GM12878 (cell line): ENCODE results near the gene LMO3. TPM values are rescaled to one million over a fixed set of nuclear protein-coding genes. Genes with fewer than 3 reads are reported as not detected.

ENCODE experiments used
- ATAC-seq: fragments of 200-7000 bp; cut with Tn5 transposase; 3 replicates; pipeline ENCODE4 v1.9.1; 2020; ENCODE audit warnings: mild to moderate bottlenecking, moderate library complexity
- BruUV-seq: library from RNA; stranded (reverse); fragments of 400-500 nt; replicated peaks from 2 replicates; lab custom pipeline; 2021; lab: Mats Ljungman, UMichigan
- CTCF ChIA-PET: fragments of 300-600 bp; sonication (Branson Sonifier 250); formaldehyde crosslinking; extraction: SDS; loops from one replicate; lab custom pipeline; 2021; ENCODE audit warnings: inconsistent platforms; lab: Yijun Ruan, JAX
- POLR2A ChIA-PET: fragments of 350-600 bp; formaldehyde crosslinking; extraction: SDS; loops from one replicate; lab custom pipeline; 2021; ENCODE audit warnings: inconsistent platforms; lab: Charles Lee
- RAD21 ChIA-PET: fragments of 300-600 bp; sonication (Branson Sonifier 250); formaldehyde crosslinking; loops from one replicate; lab custom pipeline; 2023; ENCODE audit warnings: antibody characterized with exemption; ENCODE audit not compliant: unreplicated experiment; lab: Charles Lee
- SMC1A ChIA-PET: fragments of 300-600 bp; sonication (Branson Sonifier 250); formaldehyde crosslinking; loops from one replicate; lab custom pipeline; 2023; ENCODE audit not compliant: unreplicated experiment, uncharacterized antibody; lab: Charles Lee
- DNase-seq: peaks from one replicate; pipeline ENCODE4 v3.0.0-alpha.2; 2011; ENCODE audit warnings: low read depth, low spot score
- FAIRE-seq: peaks from 3 replicates; lab custom pipeline; 2011; peaks lifted over from hg19 to GRCh38; lab: Jason Lieb, UNC
- H2AFZ ChIP-seq: 2 replicates; pipeline ENCODE4 v1.6.0; 2011; ENCODE audit warnings: low read depth, low read length, control low read depth; ENCODE audit not compliant: control insufficient read depth
- H3K27ac ChIP-seq: 2 replicates; pipeline ENCODE4 v1.5.1; 2011; ENCODE audit warnings: control low read depth; ENCODE audit not compliant: control insufficient read depth, insufficient read depth
- H3K27me3 ChIP-seq, 2 experiments: replicated peaks in 1 of 2; 2 replicates each; pipeline versions ENCODE4 v1.6.0 to v1.6.1; 2011; ENCODE audit warnings: low read length in 1 of 2; ENCODE audit not compliant: control insufficient read depth in 2 of 2, insufficient read depth in 2 of 2
- H3K36me3 ChIP-seq, 2 experiments: 2 replicates each; pipeline ENCODE4 v1.5.1; 2011; ENCODE audit warnings: low read length in 1 of 2; ENCODE audit not compliant: control insufficient read depth in 2 of 2, insufficient read depth in 2 of 2
- H3K4me1 ChIP-seq: 2 replicates; pipeline ENCODE4 v1.6.1; 2011; ENCODE audit warnings: mild to moderate bottlenecking, low read length, moderate library complexity, mixed read lengths; ENCODE audit not compliant: control insufficient read depth, insufficient read depth
- H3K4me2 ChIP-seq: 2 replicates; pipeline ENCODE4 v1.6.0; 2011; ENCODE audit warnings: control low read depth; ENCODE audit not compliant: control insufficient read depth, insufficient read depth
- H3K4me3 ChIP-seq: fragments of 200-600 bp; sonication (generic); 2 replicates; pipeline ENCODE4 v1.5.1; 2016
- H3K79me2 ChIP-seq: 2 replicates; pipeline ENCODE4 v1.6.0; 2011; ENCODE audit warnings: low read length; ENCODE audit not compliant: control insufficient read depth, insufficient read depth
- H3K9ac ChIP-seq: 2 replicates; pipeline ENCODE4 v1.8.0; 2011; ENCODE audit warnings: low read length, control low read depth, mixed read lengths; ENCODE audit not compliant: control insufficient read depth, insufficient read depth
- H3K9me3 ChIP-seq: replicated peaks from 3 replicates; pipeline ENCODE4 v1.5.1; 2011; ENCODE audit warnings: mild to moderate bottlenecking, low read length; ENCODE audit not compliant: control insufficient read depth, insufficient read depth
- H4K20me1 ChIP-seq: 2 replicates; pipeline ENCODE4 v1.6.0; 2011; ENCODE audit not compliant: control insufficient read depth, insufficient read depth
- BACH1 ChIP-seq: fragments of 450-650 bp; IDR thresholded peaks from 2 replicates; pipeline ENCODE4 v1.6.1; 2017; ENCODE audit warnings: mild to moderate bottlenecking, borderline replicate concordance
- CBFB ChIP-seq: IDR thresholded peaks from 2 replicates; pipeline ENCODE4 v1.6.1; 2016; ENCODE audit warnings: antibody characterized with exemption, low read depth
- IKZF2 ChIP-seq, 2 experiments: fragments of 450-650 bp; IDR thresholded peaks; 2 replicates each; pipeline ENCODE4 v1.6.1; 2017; ENCODE audit warnings: mild to moderate bottlenecking in 2 of 2, moderate library complexity in 2 of 2
- PBX3 ChIP-seq: IDR thresholded peaks from 2 replicates; pipeline ENCODE4 v1.6.1; 2011; ENCODE audit warnings: mild to moderate bottlenecking, low read depth, low read length, moderate library complexity; ENCODE audit not compliant: insufficient replicate concordance
- SREBF2 ChIP-seq: IDR thresholded peaks from 2 replicates; pipeline ENCODE4 v1.6.1; 2012; ENCODE audit warnings: mild to moderate bottlenecking, low read length
- TCF7 ChIP-seq: IDR thresholded peaks from 2 replicates; pipeline ENCODE4 v1.6.1; 2014; ENCODE audit warnings: antibody characterized with exemption, borderline replicate concordance
- WGBS: methylation state at CpG from one replicate; pipeline ENCODE4 v1.1.6; 2016; ENCODE audit warnings: low lambda C conversion rate; ENCODE audit not compliant: insufficient replicate concordance, insufficient coverage; ENCODE audit errors: missing lambda C conversion rate; 5-methylcytosine and 5-hydroxymethylcytosine counted together
- in situ Hi-C: fragments of 300-500 bp; cut with MboI; formaldehyde crosslinking; loops from 9 replicates; pipeline ENCODE4 v1.14.3; 2018; ENCODE audit warnings: mixed read lengths
- intact Hi-C: fragments of 100-400 bp; cut with micrococcal nuclease; formaldehyde crosslinking; loops from one replicate; pipeline ENCODE4 v1.14.2; 2022; ENCODE audit not compliant: unreplicated experiment
- polyA plus RNA-seq, 11 experiments: library from polyadenylated mRNA; depleted of rRNA in 4 of 11; unstranded in 6 of 11; stranded (reverse) in 5 of 11; fragments of >200 nt; fragmentation: Nextera tagmentation in 4 of 11; fragmentation: Illumina TruSeq in 1 of 11; extraction: Ambion mirVana in 4 of 11; extraction: Trizol in 1 of 11; gene quantifications; 1 replicate in 1 of 11; 2 replicates in 10 of 11; pipeline versions ENCODE4 v1.2.1 to v1.2.3, GENCODE V29; 2011 to 2016; ENCODE audit warnings: inconsistent platforms in 2 of 11, missing spikeins in 2 of 11, low read depth in 1 of 11
- total RNA-seq, 4 experiments: library from RNA; depleted of rRNA in 3 of 4; stranded (reverse); fragments of >200 nt in 3 of 4; fragmentation: Illumina TruSeq in 1 of 4; extraction: Trizol in 1 of 4; gene quantifications; 2 replicates each; pipeline versions ENCODE4 v1.2.1 to v1.2.3, GENCODE V29; 2013 to 2021
- TF ChIP-seq, protein P1 (sequence below): fragments of 450-650 bp; IDR thresholded peaks from 2 replicates; pipeline ENCODE4 v1.6.1; 2017; ENCODE audit warnings: low read depth, mild to moderate bottlenecking, moderate library complexity

The LMO3 gene
- total and polyA plus RNA-seq, 10 of the 15 experiments (the other 5 are each of a cell fraction or from before 2014, with no cell fraction given) = 1.6 to 13.5 (median 1.9) TPM

- TF ChIP-seq, protein P1, sequence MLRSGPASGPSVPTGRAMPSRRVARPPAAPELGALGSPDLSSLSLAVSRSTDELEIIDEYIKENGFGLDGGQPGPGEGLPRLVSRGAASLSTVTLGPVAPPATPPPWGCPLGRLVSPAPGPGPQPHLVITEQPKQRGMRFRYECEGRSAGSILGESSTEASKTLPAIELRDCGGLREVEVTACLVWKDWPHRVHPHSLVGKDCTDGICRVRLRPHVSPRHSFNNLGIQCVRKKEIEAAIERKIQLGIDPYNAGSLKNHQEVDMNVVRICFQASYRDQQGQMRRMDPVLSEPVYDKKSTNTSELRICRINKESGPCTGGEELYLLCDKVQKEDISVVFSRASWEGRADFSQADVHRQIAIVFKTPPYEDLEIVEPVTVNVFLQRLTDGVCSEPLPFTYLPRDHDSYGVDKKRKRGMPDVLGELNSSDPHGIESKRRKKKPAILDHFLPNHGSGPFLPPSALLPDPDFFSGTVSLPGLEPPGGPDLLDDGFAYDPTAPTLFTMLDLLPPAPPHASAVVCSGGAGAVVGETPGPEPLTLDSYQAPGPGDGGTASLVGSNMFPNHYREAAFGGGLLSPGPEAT = no peak
- TF ChIP-seq CBFB (no peak), SREBF2 (no peak), PBX3 (no peak)
Observed at GRCh38 chr12:16523284-16523950, 82.5 kb downstream of the LMO3 start (continued).

DNA sequence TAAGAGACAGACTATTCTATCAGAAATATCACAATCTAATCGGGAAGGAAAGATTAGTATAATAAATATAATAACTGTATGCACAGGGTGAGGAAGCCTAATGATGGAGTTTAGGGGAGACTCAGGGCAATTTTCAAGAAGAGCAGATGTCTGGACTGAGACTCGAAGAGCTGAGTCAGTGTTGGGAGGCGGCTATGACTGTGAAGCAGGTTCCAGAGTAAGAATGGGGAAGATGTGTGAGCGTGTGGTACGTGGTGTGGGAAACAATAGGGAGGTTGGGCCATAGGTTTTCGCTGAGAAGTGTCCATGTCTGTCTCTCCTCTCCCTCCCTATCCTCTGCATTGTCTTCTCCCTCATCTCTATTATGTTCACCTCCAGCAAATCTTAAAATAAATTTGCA is 85.6 kb downstream of the LMO3 start:
- Histone ChIP-seq H3K4me1 (no peaks in the 10 kb centered on the region), H4K20me1 (no peaks in the 10 kb centered on the region), H3K4me3 (no peak overlapping the region), H3K4me2 (no peak overlapping the region), H3K36me3 (no peaks in the 10 kb centered on the region), H3K27ac (no peak overlapping the region), H3K27me3 (no peaks in the 10 kb centered on the region), H3K9ac (no peak overlapping the region), H3K9me3 (no peaks in the 10 kb centered on the region), H2AFZ (no peak overlapping the region), H3K79me2 (no peaks in the 10 kb centered on the region)
- RAD21 ChIA-PET = interaction anchor here (1.5 to 2.2 kb wide), 3 partner anchors 16 to 82 kb away, joined by 3 to 10 read pairs (median 6); no protein-coding TSS in a partner anchor
- WGBS = 39% methylated on average over 6 of the region's 6 CpGs
- no TSS peak for BruUV-seq
- ATAC-seq (peak; percentile 55), FAIRE-seq (no peak), DNase-seq (no peak)
- SMC1A ChIA-PET = interaction anchor here (0.9 to 1.6 kb wide), 5 partner anchors 12 to 49 kb away, joined by 3 to 4 read pairs (median 4); no protein-coding TSS in a partner anchor
- CTCF ChIA-PET = interaction anchor here (1.0 kb wide), 1 partner anchor 91 kb away, joined by 4 read pairs; no protein-coding TSS in a partner anchor
- POLR2A ChIA-PET = no interaction called here
- intact Hi-C loops = no loop called here
- in situ Hi-C loops = no loop called here
- TF ChIP-seq BACH1 (peak; percentile 43; the same call in 1 of the 2 replicates), IKZF2 (IDR thresholded peaks at IDR 0.05) (0 out of 4 replicates have a peak, but pooled peaks of 1 of the 2 experiments have one; percentile 10), TCF7 (no peak)
